GM18873 (cell line): ENCODE results near the gene ORAI3.

Experiments
- ATAC-seq: cut with Tn5 transposase; IDR thresholded peaks from one replicate; pipeline ENCODE4 v1.9.1; 2021; ENCODE audit warnings: mild to moderate bottlenecking, moderate library complexity, moderate number of reproducible peaks; ENCODE audit not compliant: unreplicated experiment, low FRiP score

Gene ORAI3

DNA sequence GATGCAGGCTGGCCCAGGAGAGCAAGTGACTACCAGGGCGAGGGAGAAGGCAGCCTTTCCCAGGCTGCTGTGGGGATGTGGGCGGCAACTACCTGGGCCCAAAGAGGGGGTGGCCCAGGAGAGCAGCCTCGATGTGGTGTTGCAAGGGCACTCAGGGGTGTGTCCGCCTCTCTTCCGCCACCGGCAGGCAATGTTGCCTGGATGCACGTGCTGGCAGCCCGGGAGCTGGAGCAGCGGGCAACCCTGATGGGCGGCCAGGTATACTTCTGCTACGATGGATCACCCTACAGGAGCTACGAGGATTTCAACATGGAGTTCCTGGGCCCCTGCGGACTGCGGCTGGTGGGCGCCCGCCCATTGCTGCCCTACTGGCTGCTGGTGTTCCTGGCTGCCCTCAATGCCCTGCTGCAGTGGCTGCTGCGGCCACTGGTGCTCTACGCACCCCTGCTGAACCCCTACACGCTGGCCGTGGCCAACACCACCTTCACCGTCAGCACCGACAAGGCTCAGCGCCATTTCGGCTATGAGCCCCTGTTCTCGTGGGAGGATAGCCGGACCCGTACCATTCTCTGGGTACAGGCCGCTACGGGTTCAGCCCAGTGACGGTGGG lies 38.8 kb downstream of the ORAI3 start:
- no peak for ATAC-seq

DNA sequence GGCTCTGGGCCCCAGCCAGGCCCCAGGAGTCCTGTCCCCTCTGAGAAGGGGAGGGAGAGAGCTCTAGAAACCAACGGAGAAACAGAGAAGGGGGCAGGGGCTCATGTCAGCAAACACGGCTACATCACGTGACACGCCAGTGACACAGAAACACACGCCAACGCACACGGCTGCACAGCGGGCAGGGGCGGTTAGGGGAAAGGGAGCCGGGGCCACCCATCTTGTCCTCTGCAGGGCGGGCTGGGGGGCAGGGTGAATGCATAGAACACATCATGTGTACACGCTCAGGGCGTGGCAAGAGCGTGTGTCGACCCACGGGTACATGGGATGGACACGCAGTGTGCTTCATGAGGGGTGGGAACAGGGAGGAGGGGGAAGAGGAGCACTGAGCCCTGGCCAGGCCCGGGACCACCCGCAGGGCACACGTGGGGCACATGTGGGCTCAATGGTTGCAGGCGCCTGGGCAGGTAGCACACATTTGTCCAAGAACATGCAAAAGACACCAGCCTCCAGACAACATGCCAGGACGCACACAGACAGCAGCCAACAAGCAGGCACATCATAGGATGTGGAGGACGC lies 40.7 kb downstream of the ORAI3 start:
- no peak for ATAC-seq

DNA sequence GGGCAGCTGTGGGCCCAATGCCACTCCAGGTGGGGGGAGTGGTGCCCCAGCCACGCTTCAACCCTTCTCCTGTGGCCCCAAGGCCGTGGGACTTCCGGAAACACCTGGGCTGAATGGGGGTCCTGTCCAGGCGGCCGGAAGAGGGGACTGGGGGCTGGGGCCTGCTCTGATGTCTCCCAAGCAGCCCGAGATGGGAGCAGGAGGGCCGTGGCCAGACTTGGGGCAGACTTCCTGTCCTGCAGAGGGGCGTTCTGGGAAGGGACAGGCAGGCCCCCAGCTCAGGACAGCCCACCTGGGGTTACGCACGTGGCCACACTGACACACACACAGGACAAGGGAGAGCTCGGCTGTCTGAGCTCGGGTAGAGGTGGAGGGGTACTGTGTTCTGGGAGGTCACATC lies 41.2 kb downstream of the ORAI3 start:
- no peak for ATAC-seq

DNA sequence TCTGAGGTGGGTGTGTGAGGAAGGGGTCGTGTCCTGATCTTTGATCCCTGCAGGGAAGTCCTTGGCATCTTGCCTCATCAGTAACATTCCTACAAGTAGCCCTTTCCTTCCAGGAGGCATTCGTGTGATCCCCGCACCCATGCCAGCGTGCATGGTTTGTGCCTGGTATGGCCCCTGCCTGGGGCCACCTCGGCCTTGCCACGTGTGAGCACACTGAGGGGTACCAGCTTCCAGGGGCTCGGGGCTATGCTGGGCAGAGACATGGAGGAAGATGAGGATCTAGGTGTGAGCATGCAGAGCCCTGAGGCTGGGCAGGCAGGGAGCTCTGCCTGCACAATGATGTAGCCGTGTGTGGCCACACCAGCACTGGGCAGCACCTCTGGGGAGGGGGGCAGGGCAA lies 42.2 kb downstream of the ORAI3 start:
- no peak for ATAC-seq

DNA sequence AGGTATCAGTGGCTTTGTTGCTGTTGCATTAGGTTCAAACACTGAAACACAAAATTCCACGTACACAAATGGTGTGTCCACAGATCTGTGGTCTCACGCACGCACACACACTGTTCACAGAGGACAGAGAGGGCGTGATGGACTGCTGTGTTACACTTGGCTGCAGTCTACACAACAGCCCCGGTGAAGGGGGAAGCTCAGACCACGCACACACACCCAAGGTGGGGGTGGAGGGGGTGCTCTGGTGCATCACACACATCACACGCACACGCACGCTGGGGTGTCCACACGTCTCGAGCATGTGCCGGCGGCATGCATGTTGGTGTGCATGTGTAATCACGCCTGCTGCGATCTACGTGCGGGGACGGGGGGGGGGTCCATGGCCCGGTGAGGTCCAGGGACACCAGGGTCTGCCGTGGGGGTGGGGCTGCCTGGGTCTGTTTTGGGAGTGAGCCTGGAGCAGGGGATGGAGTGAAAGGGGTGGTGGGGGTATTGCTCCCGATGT lies 43.5 kb downstream of the ORAI3 start:
- no peak for ATAC-seq

DNA sequence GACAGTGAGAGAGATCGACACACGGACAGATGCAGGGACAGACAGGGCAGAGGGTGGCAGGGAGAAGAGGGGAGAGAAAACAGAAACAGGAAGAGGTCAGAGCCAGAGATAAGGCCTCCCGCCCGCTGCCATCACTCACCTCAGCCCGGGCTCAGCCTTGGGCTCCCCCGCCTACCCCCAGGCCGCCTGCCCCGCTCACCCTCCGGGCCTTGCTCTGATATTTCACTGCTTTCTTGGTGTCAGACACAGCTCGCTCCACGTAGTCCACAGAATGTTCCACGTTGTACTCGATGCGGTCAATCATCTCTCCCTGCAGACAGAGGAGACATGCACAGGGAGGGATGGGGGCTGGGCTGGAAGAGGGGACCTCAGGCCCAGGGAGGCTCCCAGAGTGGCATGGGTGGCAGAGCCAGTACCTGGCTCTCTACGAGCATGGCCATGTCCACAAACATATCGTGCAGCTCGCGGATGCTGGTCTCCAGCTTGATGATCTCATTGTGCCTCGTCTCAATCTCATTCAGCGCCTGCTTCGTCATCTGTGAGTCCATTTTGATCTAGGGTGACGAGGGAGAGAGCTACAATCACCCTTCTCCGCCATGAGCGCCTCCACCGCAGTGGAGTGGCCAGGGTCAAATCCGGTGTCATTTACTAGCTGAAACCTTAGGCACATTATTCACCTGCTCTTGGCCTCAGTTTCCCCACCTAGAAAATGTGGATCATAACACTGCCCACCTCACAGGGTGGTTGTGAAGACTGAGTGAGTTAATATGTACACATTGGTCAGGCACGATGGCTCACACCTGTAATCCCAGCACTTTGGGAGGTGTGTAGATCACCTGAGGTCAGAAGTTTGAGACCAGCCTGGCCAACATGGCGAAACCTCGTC lies 44.3 kb downstream of the ORAI3 start:
- ATAC-seq: no peak

DNA sequence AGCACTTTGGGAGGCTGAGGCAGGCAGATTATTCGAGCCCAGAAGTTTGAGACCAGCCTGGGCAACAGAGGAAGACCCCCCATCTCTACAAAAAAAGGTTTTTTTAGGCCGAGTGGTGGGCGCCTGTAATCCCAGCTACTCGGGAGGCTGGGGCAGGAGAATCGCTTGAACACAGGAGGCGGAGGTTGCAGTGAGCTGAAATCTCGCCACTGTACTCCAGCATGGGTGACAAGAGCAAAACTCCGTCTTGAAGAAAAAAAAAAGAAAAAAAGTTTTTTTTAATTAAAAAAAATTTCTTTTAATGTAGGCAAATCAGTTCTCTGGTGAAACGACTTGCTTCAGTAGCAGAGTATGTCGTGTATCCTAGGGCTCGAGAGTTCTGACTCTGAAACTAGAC lies 47.1 kb downstream of the ORAI3 start:
- ATAC-seq: no peak

DNA sequence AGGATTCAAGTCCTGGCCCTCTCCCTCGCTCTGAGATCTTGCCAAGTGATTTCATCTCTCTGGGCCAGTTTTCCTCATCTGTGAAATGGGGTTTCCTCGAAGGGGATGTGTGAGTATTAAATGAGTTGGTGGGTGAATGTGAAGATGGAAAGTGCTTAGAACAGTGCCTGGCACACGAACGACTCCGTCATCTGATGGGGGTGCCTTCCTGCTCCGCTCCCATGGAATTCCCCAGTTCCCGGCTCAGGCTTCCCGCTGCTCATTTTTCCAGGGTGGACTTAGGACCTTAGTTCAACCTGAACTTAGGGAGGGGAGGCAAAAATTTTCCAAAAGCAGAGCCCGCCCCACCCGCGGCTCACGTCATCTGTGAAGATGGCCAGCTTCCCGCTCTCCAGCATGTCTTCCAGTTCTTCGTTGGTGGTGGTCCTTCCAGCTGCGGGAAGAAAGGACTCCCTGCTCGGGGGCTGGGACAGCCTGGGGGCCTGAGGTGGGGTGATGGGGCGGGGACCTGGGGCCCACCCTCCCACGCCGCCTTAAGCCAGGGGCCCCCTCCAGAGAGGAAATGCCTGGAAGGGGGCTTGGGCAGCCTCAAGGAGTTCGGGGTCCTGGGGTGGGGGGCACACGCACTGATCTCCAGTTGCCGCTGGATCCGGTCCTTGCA lies 47.6 kb downstream of the ORAI3 start:
- no peak for ATAC-seq

DNA sequence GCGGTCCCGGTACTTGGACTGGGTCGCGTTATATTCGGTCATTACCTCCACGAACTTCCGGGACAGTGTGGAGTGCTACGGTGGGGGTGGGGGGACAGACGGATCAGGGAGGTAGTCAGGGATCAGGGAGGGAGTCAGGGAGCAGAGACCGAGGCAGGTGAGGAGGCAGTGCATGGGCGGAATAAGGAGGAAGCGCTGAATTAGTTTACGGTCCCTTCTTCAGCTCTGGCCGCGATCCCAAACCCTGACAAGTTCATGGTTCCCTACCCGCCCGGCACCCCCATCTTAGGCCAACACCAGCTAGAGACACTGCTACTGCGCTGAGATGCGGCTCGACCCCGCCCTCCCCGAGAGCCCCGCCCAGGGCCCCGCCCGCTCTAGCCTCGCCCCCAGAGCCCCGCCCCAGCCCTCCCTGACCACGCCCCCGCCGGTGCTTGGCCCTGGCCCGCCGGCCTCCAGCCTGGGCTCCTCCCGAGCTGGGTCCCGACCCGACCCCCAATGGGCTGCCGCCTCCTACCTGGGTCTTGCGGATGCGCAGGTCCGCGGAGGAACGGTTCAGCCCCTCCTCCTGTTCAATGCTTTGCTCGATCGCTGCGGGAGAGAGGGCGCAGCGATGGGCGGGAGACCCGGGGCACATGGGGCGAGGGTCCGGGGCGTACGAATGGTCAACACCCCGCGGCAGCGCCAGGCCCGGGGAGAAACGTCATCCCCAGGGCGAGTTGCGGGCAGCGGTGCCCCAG lies 48.3 kb downstream of the ORAI3 start:
- peak; percentile 51 for ATAC-seq

DNA sequence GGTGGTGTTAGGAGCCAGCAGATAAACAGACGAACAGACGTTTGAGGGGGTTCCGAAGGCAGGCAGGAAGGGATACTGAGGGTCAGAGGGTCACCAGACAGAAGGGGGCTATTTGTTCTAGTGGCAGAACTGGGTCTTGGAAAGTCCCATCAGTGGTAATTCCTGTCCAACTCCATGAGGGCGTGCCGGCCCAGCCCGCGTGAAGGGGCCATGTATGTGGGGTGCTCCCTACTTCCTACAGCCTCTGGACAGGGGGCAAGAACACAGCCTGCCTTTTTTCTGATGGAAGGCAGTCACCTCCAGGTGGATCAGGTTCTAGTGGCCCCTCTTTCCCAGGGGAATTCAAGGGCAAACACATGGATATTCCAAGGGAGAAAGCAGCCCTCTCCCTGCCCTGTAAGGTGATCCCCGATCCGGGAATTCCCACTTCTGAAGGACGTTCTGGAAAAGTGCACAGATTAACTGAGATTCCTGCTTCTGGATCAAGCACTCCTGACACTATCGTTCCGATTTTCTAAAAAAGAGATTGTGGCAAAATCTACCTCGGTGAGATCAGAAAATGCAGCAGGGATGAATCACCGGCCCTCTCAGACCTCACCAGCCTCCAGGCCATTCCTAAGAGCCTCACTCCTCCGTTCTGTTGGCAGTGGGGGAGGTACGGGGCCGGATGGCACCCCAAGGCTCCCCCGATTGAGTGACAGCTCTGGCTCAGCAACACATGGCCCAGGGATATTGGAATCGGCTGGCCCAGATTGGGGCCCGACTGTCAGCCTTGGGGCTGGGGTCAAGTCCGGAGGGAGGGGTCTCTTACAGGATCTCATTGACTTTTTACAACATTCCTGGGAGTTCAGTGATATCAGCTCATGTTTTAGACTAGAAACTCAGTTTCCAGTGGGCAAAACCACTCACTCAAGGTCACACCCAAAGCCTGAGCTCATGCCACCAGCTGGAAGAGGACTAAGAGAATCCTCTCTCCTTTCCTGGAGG lies 49.1 kb downstream of the ORAI3 start:
- ATAC-seq: no peak

DNA sequence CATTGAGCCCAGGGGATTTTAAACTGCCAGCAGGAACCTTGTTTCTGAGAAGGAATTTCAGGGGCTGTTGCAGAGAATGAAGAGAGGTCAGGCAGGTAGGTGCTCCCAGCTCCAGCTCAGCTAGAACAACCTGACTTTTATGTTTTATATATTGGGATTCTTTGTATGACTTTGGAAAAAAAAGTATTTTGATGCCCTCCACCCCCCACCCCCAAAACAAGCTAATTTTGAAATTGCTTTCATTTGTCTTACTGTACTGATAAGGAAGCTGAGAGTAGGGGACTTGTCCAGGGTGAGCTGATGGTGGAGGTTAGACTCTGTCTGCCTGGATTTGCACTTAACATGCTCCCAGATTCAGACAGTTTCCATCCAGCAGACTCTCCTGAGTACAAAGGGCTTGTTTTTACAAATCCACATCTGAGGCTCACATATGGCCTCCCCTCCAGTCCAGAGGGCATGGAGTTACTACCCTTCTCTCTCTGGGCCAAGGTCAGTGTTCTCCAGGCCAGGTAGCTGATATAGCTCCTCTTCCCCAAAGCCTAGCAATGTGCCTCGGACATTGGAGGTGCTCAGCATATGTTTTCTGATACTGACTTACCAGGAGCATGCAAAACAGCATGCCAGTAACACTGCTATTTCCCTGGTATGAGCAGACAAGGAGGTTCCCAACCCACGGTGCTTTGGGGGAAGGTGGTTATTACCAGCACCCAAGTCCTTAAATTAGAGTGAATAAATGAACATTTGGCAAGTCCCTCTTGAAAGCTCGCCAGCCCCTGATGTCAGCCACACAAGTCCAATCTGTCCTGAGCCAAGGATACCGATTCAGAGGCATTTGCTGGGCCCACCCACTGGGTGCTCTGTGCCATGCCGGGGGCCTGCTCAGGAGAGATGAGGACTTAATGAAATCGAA lies 50.2 kb downstream of the ORAI3 start:
- ATAC-seq: no peak

DNA sequence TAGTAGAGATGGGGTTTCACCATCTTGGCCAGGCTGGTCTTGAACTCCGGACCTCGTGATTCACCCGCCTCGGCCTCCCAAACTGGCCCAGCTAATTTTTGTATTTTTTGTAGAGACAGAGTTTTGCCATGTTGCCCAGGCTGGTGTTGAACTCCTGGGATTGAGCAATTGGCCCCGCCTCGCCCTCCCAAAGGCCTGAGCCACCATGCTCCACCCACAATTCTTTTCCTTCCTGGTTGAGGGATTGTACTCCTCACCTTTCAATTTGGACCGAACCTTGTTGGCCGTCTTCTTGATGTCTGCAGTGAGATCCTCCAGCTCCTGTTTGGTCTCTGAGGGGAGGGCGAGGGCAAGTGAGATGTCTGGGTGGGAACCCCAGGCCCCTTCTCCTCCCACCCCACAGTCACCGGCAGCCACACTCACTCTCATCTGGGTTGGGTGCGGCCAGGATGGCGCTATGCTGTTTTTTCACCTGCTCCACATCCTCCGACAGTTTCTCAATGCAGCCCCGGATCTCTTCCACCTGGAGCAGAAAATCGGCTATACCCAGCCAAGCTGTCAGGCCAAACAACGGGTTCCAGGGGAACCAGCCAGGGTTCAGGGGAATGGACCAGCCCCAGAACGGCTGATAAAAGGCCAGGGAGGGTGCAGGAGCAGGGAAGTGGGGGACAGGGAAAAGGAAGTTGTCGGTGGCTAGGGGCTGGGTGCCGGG lies 52.0 kb downstream of the ORAI3 start:
- ATAC-seq: no peak

DNA sequence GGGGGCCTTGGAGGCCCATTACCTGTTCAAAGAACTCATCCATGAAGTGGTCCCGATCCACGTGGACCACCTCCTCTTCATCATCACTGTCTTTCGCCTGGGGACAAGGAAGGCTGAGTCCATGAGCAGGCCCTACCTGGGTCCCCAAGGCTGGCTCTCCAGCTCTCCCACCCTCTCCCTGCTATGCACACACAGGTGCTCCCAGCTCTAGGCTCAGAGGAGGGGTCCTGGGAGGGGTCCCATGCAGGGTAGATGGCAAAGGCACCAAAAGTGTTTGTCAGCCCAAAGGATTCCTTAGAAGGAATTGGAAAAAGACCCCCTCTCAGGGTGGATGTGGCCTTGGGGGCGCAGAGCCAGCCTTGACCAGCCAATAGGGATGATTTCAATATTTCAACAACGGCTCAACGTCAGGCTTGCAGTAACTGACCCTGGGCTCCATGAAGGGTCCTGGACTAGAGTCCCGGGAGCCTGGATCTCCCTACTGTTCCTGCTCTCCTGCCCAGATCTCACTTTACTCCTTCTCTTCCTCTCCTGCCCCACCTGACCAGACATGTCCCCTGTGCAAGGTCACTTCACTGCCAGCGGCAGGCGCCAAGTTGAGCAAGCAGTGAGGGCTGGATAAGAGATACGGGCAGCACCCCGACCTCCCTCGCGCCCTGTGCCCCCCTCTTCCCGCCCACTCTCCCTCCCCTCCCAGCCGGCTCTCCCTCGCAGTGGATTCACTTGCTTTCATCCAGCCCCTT lies 52.8 kb downstream of the ORAI3 start:
- no peak for ATAC-seq

DNA sequence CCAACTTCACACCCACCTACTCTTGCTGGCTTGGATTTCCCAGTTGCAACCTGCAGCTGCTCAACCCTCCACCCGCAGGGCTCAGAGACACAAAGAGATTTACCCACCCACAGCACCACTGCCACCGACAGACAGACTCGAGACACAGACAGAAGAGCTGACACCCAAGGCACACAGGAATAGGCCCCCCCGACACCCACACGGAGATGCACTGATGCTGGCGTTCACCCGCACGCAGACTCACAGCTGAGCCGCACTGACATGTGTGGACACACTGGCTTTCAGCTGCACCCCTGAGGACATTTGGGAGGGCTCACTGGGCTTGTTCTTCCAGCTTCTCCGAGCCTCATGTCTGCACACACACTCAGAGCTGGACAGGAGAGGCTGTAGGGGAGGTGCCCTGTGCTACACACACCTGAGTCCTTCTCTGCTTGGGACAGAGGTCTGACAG lies 53.4 kb downstream of the ORAI3 start:
- no peak for ATAC-seq

DNA sequence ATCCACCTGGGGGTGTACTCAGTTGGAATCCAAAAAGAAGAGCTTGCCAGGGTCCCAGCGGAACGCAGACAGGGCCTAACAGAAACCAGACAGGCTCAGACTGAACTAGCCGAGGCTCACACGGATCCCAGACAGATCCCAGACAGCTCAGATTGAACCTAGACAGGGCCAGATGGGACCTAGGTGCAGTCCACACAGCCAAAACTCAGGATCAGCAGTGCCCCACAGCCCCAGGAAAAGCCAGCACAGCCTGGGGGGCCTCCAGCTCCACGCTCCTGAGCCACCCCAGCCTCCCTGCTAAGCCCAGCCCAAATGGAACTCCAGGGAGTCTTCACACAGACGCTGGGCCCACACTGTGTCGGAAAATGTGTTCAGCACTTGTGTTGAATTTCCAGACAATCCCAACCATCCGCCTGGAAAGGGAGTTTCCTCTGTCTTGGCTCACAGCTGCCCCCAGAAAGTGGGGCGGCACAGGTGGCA lies 54.0 kb downstream of the ORAI3 start:
- no peak for ATAC-seq

DNA sequence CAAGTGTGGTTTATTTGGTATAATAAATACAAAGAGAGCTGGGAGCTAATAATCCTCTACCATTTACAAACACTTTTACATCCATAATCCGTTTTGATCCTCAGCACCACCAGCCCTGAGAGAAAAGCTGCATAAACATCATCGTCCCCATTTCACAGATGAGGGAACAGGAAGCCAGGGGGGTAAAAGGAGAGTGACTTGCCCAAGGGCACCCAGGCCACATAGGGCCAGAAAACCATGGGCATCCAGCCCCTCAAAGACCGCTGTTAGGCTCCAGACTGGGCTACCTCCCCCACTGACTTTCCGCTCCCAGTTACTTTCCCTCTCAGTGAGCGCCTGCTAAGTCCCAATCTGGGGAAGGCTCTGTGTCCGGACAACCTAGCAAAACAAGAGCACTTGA lies 54.9 kb downstream of the ORAI3 start:
- ATAC-seq: no peak
